NCI-H146 treated with DMSO at 0.1 percent for 48 hours (cell line): Measurements from ENCODE around the gene UBTFL1.
"Not testable (repeated sequence)": the region's sequence is repeated elsewhere in the genome, so short reads cannot be mapped to it uniquely, and the experiment has no call there.

Experiments
- DNase-seq: peaks from one replicate; lab custom pipeline; 2025; ENCODE audit not compliant: unreplicated experiment; lab: John Stamatoyannopoulos, UW

UBTFL1 gene, protein sequence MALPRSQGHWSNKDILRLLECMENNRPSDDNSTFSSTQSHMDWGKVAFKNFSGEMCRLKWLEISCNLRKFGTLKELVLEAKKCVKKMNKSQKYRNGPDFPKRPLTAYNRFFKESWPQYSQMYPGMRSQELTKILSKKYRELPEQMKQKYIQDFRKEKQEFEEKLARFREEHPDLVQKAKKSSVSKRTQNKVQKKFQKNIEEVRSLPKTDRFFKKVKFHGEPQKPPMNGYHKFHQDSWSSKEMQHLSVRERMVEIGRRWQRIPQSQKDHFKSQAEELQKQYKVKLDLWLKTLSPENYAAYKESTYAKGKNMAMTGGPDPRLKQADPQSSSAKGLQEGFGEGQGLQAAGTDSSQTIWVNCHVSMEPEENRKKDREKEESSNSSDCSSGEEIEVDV

DNA sequence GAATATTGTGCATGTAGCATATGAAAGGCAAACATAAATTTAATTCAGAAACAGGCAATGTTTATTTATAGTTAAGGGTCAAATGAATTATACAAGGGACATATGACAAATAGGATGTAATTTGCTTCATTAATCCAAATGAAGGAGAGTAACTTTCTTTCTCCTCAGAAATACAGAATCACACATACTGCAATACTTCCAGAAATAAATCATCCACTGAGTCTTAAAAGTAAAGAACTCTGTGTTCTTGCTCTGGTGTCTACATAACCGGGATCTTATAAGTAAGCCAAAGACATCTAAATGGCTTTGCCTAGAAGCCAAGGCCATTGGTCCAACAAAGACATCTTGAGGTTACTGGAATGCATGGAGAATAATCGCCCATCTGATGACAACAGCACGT is at the start of gene UBTFL1:
TSS of gene UBTFL1 (plus strand) at position 301 of the 400 bp plus-strand sequence. CDS start at position 301, 0 bp downstream.
- DNase-seq = not testable (repeated sequence)

DNA sequence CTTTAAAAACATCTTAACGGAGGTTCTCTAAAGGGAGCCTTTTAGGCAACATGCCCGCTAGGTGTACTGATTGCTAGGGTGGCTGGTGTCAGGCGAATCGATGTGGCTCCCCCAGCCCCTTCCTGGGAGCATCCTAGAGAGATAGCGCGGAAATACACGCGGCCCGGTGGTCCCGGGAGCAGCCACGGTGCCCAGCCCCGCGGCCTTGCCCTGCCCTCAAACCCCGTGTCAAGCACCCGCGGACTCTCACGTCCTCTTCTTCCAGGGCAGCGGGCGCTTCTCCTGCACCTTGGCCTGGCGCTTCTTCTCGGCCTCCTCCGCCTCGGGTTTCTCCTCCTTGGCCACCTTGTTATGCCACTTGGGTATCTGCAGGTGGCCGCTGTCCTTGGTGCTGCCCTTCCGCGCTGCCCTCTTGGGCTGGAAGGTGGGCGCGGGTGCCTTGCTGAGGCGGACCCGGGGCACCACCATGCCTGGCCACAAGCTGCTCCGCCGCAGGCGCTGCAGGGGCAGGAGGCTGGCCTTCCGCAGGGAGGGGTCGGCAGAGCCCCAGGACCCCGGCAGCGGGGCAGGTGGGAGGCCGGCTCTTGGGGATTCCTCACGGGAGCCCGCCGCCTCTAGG is 34.0 kb upstream of the UBTFL1 start:
- not testable (repeated sequence) for DNase-seq

GRCh38 chr11:90052311-90052710 is 33.4 kb upstream of the UBTFL1 start:
- not testable (repeated sequence) for DNase-seq

- DNase-seq = not testable (repeated sequence)
These were observed 32.2 kb upstream of the UBTFL1 start for GRCh38 chr11:90053545-90053944.

GRCh38 chr11:90088731-90089130 is 3.0 kb downstream of the UBTFL1 start:
- DNase-seq = not testable (repeated sequence)

GRCh38 chr11:90095230-90095924 is 9.6 kb downstream of the UBTFL1 start:
- DNase-seq = not testable (repeated sequence)

DNA sequence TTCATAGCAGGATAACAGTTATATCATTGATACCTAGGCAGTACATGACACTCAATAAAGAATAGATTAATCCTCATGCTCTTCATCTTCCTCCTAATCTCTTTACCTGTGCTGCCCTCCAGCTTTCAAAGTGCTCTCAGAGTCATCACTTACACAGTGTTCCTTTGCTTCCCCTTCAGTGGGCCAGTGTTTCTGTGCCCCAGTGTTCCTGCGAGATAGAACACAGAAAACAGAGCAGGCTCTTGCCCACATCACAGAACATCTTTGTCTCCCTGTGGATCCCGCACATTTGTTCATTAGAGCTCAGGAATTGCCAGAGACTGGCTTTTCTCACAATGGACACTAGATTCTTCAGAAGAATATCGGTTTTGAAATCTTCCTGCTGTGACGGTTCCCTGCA is 12.5 kb downstream of the UBTFL1 start:
- DNase-seq = not testable (repeated sequence)

DNA sequence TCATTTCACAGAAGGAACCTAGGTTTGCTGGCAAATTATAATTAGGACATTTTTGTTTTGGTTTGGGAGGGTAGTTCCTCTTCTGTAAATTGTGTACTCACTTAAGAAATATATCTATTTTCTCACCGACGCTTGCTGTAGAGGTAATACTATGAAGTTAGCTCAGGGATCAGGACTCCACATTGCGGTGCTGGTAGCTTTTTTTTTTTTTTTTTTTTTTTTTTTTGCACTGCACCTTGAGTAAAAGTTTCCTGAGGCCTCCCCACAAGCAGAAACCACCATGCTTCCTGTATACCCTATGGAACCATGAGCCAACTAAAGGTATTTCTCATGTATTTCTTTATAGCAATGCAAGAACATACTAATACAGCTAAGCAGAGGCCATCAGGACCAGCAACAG is 14.7 kb downstream of the UBTFL1 start:
- no peak for DNase-seq

GRCh38 chr11:90113541-90113940 is 27.8 kb downstream of the UBTFL1 start:
- peak; percentile 1 for DNase-seq

DNA sequence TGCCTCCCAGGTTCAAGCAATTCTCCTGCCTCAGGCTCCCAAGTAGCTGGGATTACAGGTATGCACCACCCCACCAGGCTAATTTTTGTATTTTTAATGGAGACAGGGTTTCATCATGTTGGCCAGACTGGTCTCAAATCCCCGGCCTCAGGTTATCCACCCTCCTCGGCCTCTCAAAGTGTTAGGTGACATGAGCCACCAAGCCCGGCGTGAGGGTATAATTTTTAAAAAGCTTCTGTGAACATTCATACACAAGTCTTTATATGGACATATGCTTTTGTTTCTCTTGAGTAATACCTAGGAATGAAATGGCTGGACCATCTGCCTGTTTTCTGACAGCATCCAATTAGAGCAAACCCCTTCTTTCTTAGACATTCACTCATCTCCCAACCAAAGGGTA is 34.4 kb downstream of the UBTFL1 start:
- no peak for DNase-seq

- no peak for DNase-seq
These were observed 38.6 kb downstream of the UBTFL1 start for GRCh38 chr11:90124371-90124770.

GRCh38 chr11:90124946-90125345 is 39.2 kb downstream of the UBTFL1 start:
- DNase-seq = no peak

DNA sequence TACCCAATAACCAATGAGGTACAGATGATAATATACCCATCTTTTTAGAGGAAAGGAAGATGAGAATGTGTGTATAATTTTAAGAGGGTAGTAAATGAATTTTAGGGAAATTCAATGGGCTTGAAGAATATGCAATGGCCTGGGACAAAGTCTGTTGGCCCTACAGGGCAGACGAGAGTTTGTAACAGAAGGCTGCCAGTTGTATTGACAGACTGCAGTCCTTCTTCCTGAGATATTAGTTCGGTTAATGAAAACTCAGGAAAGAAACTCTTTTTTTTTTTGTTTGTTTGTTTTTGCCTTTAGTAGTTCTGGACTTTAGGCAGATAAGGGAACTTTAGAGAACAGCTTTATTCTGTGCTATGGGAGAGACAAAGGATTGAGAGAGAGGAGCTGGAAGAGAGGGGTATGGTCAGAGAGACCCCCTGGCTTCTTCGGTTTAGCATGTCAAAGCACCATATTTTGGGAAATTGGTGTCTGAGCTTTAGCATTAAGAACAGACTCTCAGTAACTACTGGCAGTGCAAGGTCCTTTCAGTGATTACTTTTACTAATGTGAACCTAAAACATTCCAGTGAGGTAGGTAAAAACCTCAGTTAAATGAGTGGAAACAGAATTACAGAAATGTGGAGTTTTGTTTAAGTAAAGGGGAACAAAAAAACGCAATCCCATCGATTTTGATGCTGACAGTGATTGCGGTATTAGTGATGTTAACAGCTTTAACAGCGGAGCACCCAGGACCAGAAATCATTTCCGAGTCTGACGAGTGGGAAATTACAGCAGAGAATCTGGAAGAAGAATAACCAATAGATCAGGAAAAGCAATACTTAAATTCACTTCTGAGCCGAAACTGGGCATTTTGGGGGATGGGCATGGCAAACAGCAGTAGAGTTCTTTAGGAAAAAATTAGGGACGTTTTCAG is 48.1 kb downstream of the UBTFL1 start:
- DNase-seq = no peak

GRCh38 chr11:90134478-90135003 is 48.8 kb downstream of the UBTFL1 start, which contains the start of gene NAALAD2:
Gene NAALAD2, plus strand, starts transcription at chr11:90134663. Its CDS starts 96 bp downstream, at chr11:90134759.
- DNase-seq = no peak

DNA sequence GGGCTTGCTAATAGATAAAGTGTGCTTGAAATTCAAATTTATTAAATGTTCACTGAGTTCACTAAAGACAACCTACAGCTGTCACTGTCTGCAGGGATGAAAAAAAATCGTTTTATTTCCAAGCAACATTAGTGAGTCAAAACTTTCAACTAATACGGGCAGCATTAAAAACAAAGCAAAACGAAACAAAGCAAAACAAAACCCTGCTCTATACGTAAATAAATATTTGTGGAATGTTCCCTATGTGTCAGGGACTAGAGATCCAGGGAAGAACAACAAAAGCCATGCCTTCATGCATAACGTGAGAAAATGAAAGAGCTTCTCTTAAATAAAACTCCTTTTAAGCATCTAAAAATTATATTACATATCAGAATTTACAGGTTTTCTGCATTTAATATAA is 49.3 kb downstream of the UBTFL1 start:
- DNase-seq = no peak
